IPS DF 4.7 (cell line): ENCODE data around the gene BRD1.

Source experiments
- DNase-seq: peaks from one replicate; pipeline ENCODE4 v3.0.0-alpha.2; 2013; ENCODE audit warnings: low spot score; ENCODE audit errors: extremely low read depth

BRD1 gene

GRCh38 chr22:49827853-49828598, at the start of gene BRD1:
Gene BRD1, minus strand, starts transcription at chr22:49827873. Its CDS starts 3,556 bp downstream, at chr22:49824317.
- no peak for DNase-seq

DNA sequence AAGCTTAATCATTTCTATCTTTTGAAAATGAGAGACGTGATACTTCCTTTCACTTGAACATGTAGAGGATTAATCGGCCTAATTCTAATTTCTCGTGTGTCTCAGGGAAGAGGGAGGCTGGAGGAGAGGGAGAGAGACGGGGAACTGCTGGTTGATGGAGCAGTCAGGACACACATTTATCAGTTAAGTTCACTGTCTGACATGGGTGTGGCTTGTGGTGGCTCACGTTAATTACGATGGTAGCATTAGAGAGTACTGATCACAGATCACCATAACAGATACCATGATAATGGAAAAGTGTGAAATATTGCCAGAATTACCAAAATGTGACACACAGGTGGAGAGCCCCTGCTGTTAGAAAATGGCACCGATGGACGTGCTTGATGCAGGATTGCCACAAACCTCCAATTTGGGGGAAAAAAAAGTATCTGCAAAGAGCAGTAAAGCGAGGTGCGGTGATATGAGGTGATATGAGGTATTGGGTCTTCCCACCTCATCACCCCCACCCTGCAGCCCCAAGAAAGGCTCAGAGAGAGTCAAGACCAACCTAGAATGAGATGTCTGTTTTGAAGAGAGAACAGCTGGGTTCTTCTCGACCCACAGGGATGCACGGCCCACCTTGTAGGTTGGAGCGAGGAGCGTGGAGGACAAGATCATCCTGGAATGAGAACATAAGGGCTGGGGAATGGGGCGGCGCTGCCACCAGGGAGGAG, 45.7 kb upstream of the BRD1 start:
- no peak for DNase-seq

GRCh38 chr22:49872347-49872746, 44.7 kb upstream of the BRD1 start:
- no peak for DNase-seq

GRCh38 chr22:49871482-49871881, 43.8 kb upstream of the BRD1 start:
- no peak for DNase-seq

GRCh38 chr22:49869845-49870712, 42.4 kb upstream of the BRD1 start:
- DNase-seq: no peak

DNA sequence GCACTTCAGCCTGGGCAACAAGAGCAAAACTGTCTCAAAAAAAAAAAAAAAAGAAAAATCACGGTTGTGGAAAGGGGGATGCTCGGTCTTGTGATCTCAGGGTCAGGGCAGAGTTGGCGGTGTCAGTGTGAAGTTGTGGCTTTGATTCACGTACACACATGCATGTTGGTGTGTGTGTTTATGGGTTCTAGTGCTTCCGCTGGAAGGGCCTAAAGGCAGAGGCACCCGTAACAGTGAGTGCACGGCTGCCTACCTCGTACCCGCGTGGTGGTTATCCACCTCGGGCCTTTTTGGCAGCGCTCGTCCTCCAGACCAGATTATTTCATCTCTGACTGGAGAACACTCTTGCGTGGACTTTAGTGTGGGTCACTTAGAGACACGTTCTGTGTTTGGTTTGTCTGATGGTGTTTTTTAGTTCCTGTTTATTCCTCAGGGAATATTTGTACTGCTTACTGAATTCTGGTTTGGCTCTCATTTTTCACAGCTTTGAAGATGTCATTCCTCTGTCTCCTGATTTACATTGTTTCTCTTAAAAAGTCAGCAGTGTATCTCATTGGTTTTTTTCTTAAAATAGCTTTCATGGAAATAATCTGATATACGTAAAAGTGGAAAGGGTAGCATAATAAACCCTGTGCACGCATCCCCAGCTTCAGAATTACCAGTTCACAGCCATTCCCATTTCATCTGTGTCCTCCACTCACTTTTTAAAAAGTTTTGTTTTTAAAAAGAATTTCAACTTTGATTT, 41.6 kb upstream of the BRD1 start:
- DNase-seq: no peak

GRCh38 chr22:49867303-49868265, 39.9 kb upstream of the BRD1 start:
- no peak for DNase-seq

- DNase-seq: no peak
Measured at GRCh38 chr22:49866646-49867045, 39.0 kb upstream of the BRD1 start.

DNA sequence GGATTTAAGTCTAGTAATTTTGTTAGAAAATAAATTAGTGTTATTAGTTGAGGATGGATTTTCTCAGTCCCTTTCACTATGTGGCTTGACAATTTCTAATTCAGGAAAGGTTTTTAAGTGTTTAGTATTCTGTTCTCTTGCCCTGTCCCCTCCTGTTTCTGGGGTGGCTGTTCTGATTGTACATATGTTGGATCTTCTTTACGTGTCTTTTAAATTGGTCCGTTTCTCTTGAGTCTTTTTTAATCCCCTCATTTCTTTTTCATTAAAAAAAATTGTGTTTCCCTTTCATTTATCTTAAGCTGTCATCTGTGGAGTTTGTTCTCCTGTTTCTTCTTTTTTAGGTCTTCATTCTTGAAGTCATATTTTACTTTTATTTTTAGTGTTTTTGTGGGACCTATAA, 38.5 kb upstream of the BRD1 start:
- DNase-seq: no peak

DNA sequence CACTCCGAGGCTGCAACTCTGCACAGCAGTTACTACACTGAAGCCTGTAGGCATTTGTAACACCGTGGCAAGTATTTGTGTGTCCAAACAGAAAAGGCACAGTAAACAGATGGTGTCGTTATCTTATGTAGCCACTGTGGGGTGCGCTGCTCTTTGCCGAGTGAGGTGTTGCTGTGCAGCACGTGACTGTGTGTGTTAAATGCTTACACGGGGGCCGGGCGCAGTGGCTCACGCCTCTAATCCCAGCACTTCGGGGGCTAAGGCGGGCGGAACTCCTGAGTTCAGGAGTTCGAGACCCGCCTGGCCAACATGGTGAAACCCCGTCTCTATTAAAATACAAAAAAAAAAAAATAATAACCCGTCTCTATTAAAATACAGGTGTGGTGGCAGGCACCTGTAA, 37.5 kb upstream of the BRD1 start:
- DNase-seq: no peak

GRCh38 chr22:49863931-49864330, 36.3 kb upstream of the BRD1 start:
- no peak for DNase-seq

- DNase-seq: no peak
Measured at GRCh38 chr22:49862496-49862776, 34.8 kb upstream of the BRD1 start.

- no peak for DNase-seq
Measured at GRCh38 chr22:49861642-49862495, 34.2 kb upstream of the BRD1 start.

GRCh38 chr22:49858827-49859226, 31.2 kb upstream of the BRD1 start:
- no peak for DNase-seq

GRCh38 chr22:49856766-49857618, 29.3 kb upstream of the BRD1 start:
- DNase-seq: no peak

DNA sequence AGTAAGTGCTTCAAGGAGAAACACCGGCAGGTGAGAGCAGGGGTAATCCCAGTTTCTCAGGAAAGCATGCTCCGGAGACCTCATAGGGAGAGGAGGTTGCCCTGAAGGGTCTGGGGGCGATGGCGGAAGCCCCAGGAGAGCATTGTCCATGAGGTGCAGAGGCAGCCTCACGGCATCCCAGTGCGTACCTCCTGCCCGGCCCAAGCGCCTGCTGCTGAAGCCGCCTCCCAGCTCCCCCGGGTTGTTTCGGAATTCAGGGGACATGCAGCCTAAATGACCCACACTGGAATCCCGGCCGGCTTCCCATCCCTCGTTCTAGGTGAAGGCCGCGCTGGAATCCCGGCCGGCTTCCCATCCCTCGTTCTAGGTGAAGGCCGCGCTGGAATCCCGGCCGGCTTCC, 28.7 kb upstream of the BRD1 start:
- no peak for DNase-seq

DNA sequence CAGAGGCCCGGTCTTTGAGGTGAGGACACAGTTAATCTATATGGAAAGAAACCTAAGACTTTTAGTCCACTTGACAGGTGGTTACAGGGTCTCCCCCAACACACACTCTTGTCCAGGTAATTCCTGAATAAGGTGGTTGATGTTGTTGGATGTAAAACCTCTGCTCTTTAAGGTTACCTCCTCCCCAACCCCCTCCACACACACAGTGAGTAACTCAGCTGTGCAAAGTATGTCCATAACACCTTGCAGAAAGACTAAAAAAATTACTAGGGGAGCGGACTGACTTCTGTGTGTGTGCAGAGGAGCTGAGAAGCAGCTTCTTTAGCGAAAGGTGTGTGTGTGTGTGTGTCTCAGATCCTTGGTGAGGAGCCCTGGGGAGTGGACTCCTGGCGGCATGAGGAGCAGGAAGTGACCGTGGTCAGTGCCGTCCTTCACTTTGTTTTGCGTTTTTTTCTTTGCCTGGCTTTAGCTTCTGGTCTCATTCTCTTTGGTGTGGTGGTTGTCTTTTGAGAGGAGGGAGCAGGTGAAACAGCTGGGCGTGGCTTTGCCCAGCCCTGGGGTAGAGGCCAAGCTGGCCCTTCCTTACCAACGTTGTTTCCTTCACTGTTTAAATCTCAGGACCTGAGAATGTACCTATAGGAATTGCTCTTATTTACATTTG, 27.7 kb upstream of the BRD1 start:
- DNase-seq: no peak
